H1 (cell line): ENCODE measurements around the gene CD44. TPM values are rescaled to one million over a fixed set of nuclear protein-coding genes. Genes with fewer than 3 reads are reported as not detected.

Experiments used
- CTCF ChIA-PET: fragments of 300-600 bp; sonication (Branson Sonifier 250); formaldehyde crosslinking; loops from one replicate; lab custom pipeline; 2021; ENCODE audit not compliant: partially characterized antibody; lab: Charles Lee
- POLR2A ChIA-PET: fragments of 300-600 bp; sonication (Branson Sonifier 250); formaldehyde crosslinking; loops from one replicate; lab custom pipeline; 2021; ENCODE audit warnings: inconsistent platforms; ENCODE audit not compliant: partially characterized antibody; lab: Charles Lee
- DNase-seq, 2 experiments: peaks; one replicate each; pipeline versions ENCODE4 v3.0.0 to v3.0.0-alpha.2; 2010 to 2022; ENCODE audit warnings: low spot score in 2 of 2, low read depth in 1 of 2, mixed read lengths in 1 of 2
- FAIRE-seq: peaks from 2 replicates; lab custom pipeline; 2011; peaks lifted over from hg19 to GRCh38; lab: Jason Lieb, UNC
- H2AFZ ChIP-seq: 2 replicates; pipeline ENCODE4 v1.8.1; 2012; ENCODE audit warnings: low read length, inconsistent platforms
- H2AK5ac ChIP-seq: 2 replicates; pipeline ENCODE4 v1.6.1; 2013; ENCODE audit warnings: low read depth, low read length
- H2BK120ac ChIP-seq: replicated peaks from 2 replicates; pipeline ENCODE3; 2013; ENCODE audit warnings: low read depth, low read length, inconsistent platforms
- H2BK12ac ChIP-seq: 2 replicates; pipeline ENCODE4 v1.6.1; 2013; ENCODE audit warnings: low read depth, low read length
- H2BK15ac ChIP-seq: 2 replicates; pipeline ENCODE4 v1.6.1; 2013; ENCODE audit warnings: low read length
- H2BK20ac ChIP-seq: 2 replicates; pipeline ENCODE4 v1.6.1; 2013; ENCODE audit warnings: low read length
- H2BK5ac ChIP-seq: 2 replicates; pipeline ENCODE4 v1.6.1; 2013; ENCODE audit warnings: low read depth, low read length
- H3K14ac ChIP-seq: 2 replicates; pipeline ENCODE4 v1.6.1; 2013; ENCODE audit warnings: inconsistent platforms; ENCODE audit not compliant: insufficient read length
- H3K18ac ChIP-seq: 2 replicates; pipeline ENCODE4 v1.6.1; 2013; ENCODE audit warnings: low read length; ENCODE audit errors: extremely low read depth
- H3K23ac ChIP-seq: 2 replicates; pipeline ENCODE4 v1.6.1; 2013; ENCODE audit warnings: inconsistent platforms; ENCODE audit not compliant: insufficient read length
- H3K23me2 ChIP-seq: 2 replicates; pipeline ENCODE4 v1.6.1; 2013; ENCODE audit warnings: low read depth, low read length
- H3K27ac ChIP-seq: 2 replicates; pipeline ENCODE4 v1.6.1; 2011; ENCODE audit warnings: low read depth, low read length, inconsistent platforms
- H3K27me3 ChIP-seq, 4 experiments: replicated peaks in 1 of 4; 1 replicate in 1 of 4; 2 replicates in 3 of 4; pipeline versions ENCODE4 v1.6.1 to v1.8.1; 2011 to 2013; ENCODE audit warnings: low read length in 3 of 4, mild to moderate bottlenecking in 3 of 4, inconsistent platforms in 2 of 4, mixed read lengths in 2 of 4, moderate library complexity in 1 of 4; ENCODE audit not compliant: control insufficient read depth in 3 of 4, insufficient read depth in 3 of 4; ENCODE audit errors: extremely low read depth in 1 of 4
- H3K36me3 ChIP-seq, 4 experiments: 2 replicates each; pipeline versions ENCODE4 v1.6.1 to v1.8.1; 2011 to 2013; ENCODE audit warnings: mild to moderate bottlenecking in 4 of 4, low read length in 3 of 4, moderate library complexity in 2 of 4, control low read depth in 1 of 4, inconsistent platforms in 1 of 4; ENCODE audit not compliant: insufficient read depth in 4 of 4, control insufficient read depth in 2 of 4
- H3K4ac ChIP-seq: replicated peaks from 2 replicates; pipeline ENCODE3; 2013; ENCODE audit warnings: low read length, low read depth, mixed read lengths, inconsistent platforms; ENCODE audit not compliant: insufficient read length
- H3K4me1 ChIP-seq, 4 experiments: replicated peaks in 1 of 4; 1 replicate in 1 of 4; 2 replicates in 3 of 4; pipeline versions ENCODE4 v1.6.1 to v1.8.1; 2011 to 2013; ENCODE audit warnings: low read length in 3 of 4, inconsistent platforms in 2 of 4, mixed read lengths in 1 of 4; ENCODE audit not compliant: insufficient read depth in 4 of 4, control insufficient read depth in 3 of 4
- H3K4me2 ChIP-seq, 2 experiments: 2 replicates each; pipeline versions ENCODE4 v1.6.1 to v1.8.1; 2011 to 2013; ENCODE audit warnings: low read depth in 2 of 2, low read length in 2 of 2, control low read depth in 1 of 2, inconsistent platforms in 1 of 2, mild to moderate bottlenecking in 1 of 2; ENCODE audit not compliant: insufficient read depth in 1 of 2
- H3K4me3 ChIP-seq, 4 experiments: fragments of 200-600, 300-600 bp in 1 of 4; sonication (generic), shearing (Covaris generic), sonication (Bioruptor Twin) in 1 of 4; 2 replicates each; pipeline versions ENCODE4 v1.5.1 to v1.8.1; 2011 to 2016; ENCODE audit warnings: low read length in 4 of 4, low read depth in 3 of 4, control low read depth in 2 of 4, inconsistent platforms in 2 of 4, mild to moderate bottlenecking in 2 of 4, mixed read lengths in 1 of 4, moderate library complexity in 1 of 4; ENCODE audit not compliant: insufficient read depth in 2 of 4; ENCODE audit errors: extremely low read depth in 1 of 4
- H3K56ac ChIP-seq: replicated peaks from 2 replicates; pipeline ENCODE3; 2013; ENCODE audit warnings: low read depth, mild to moderate bottlenecking, mixed read lengths, low read length, inconsistent platforms; ENCODE audit not compliant: insufficient read length
- H3K79me1 ChIP-seq: 2 replicates; pipeline ENCODE4 v1.6.1; 2013; ENCODE audit warnings: low read depth, low read length, control low read depth
- H3K79me2 ChIP-seq, 2 experiments: 2 replicates each; pipeline versions ENCODE4 v1.6.1 to v1.8.1; 2012 to 2013; ENCODE audit warnings: low read length in 2 of 2, mild to moderate bottlenecking in 2 of 2, inconsistent platforms in 1 of 2; ENCODE audit not compliant: insufficient read depth in 2 of 2, control insufficient read depth in 1 of 2
- H3K9ac ChIP-seq, 4 experiments: replicated peaks in 1 of 4; 1 replicate in 1 of 4; 2 replicates in 3 of 4; pipeline versions ENCODE4 v1.6.1 to v1.8.1; 2011 to 2013; ENCODE audit warnings: low read depth in 3 of 4, low read length in 3 of 4, control low read depth in 2 of 4, mild to moderate bottlenecking in 2 of 4, moderate library complexity in 2 of 4, inconsistent platforms in 1 of 4; ENCODE audit errors: extremely low read depth in 1 of 4
- H3K9me3 ChIP-seq, 2 experiments: 2 replicates each; pipeline versions ENCODE4 v1.6.1 to v1.8.1; 2012 to 2013; ENCODE audit warnings: mild to moderate bottlenecking in 2 of 2, moderate library complexity in 2 of 2, control low read depth in 1 of 2, inconsistent platforms in 1 of 2, low read depth in 1 of 2, low read length in 1 of 2, mixed read lengths in 1 of 2; ENCODE audit not compliant: insufficient read depth in 2 of 2
- H4K20me1 ChIP-seq, 2 experiments: replicated peaks in 1 of 2; 2 replicates each; pipeline versions ENCODE3 to v1.8.1; 2011 to 2013; ENCODE audit warnings: inconsistent platforms in 2 of 2, low read length in 2 of 2, mild to moderate bottlenecking in 1 of 2; ENCODE audit not compliant: insufficient read depth in 2 of 2, control insufficient read depth in 1 of 2
- H4K5ac ChIP-seq: 2 replicates; pipeline ENCODE4 v1.6.1; 2013; ENCODE audit warnings: low read length, low read depth, mixed read lengths, inconsistent platforms; ENCODE audit not compliant: insufficient read length
- H4K8ac ChIP-seq: 2 replicates; pipeline ENCODE4 v1.8.0; 2013; ENCODE audit warnings: mild to moderate bottlenecking, moderate library complexity, low read length, inconsistent platforms; ENCODE audit not compliant: insufficient read depth; ENCODE audit errors: extremely low read depth
- H4K91ac ChIP-seq: replicated peaks from 2 replicates; pipeline ENCODE3; 2013; ENCODE audit warnings: low read length, mixed read lengths, inconsistent platforms; ENCODE audit not compliant: insufficient read length
- HDAC2 ChIP-seq, 2 experiments: fragments of 300-600 bp in 1 of 2; sonication (generic) in 1 of 2; IDR thresholded peaks; 2 replicates each; pipeline ENCODE4 v1.6.1; 2011 to 2012; ENCODE audit warnings: low read depth in 2 of 2, low read length in 2 of 2, mild to moderate bottlenecking in 2 of 2, moderate library complexity in 2 of 2, borderline replicate concordance in 1 of 2, inconsistent platforms in 1 of 2
- JUND ChIP-seq: IDR thresholded peaks from 2 replicates; pipeline ENCODE4 v1.6.1; 2011; ENCODE audit warnings: mild to moderate bottlenecking, improper control_type of control experiment, low read length
- MAFK ChIP-seq: IDR thresholded peaks from 2 replicates; pipeline ENCODE4 v1.6.1; 2012; ENCODE audit warnings: low read depth, mild to moderate bottlenecking, improper control_type of control experiment, low read length
- NANOG ChIP-seq: IDR thresholded peaks from 2 replicates; pipeline ENCODE4 v1.6.1; 2011; ENCODE audit warnings: low read length, low read depth, mild to moderate bottlenecking, inconsistent platforms; ENCODE audit not compliant: insufficient read depth, poor library complexity, severe bottlenecking
- TAF7 ChIP-seq: optimal IDR thresholded peaks from 2 replicates; pipeline ENCODE3; 2011; ENCODE audit warnings: low read depth, mild to moderate bottlenecking, inconsistent platforms, low read length, moderate library complexity, borderline replicate concordance
- WGBS, 2 experiments: shearing (Covaris generic) in 1 of 2; methylation state at CpG; one replicate each; pipeline versions ENCODE4 v1.1.6 to v1.1.7; 2013 to 2015; ENCODE audit warnings: low lambda C conversion rate in 2 of 2, mixed read lengths in 2 of 2, inconsistent platforms in 1 of 2, low coverage in 1 of 2, missing lambda C conversion rate in 1 of 2; ENCODE audit not compliant: insufficient replicate concordance in 2 of 2, insufficient coverage in 1 of 2, insufficient read length in 1 of 2; ENCODE audit errors: extremely low coverage in 1 of 2, missing lambda C conversion rate in 1 of 2; 5-methylcytosine and 5-hydroxymethylcytosine counted together
- polyA plus RNA-seq, 7 experiments: library from polyadenylated mRNA; depleted of rRNA in 3 of 7; stranded (reverse) in 5 of 7; unstranded in 2 of 7; fragments of >200 nt in 5 of 7; fragments of 200-250 nt in 2 of 7; gene quantifications; 1 replicate in 5 of 7; 2 replicates in 1 of 7; 4 replicates in 1 of 7; pipeline versions ENCODE4 v1.2.1 to v1.2.3, GENCODE V29; 2011 to 2013; ENCODE audit warnings: missing spikeins in 2 of 7, mixed read lengths in 2 of 7
- total RNA-seq: library from RNA; stranded (reverse); fragmentation: NEBNext Ultra II Directional; extraction: Animal tissue kit (Norgen Biotek cat#: 25700); gene quantifications from 2 replicates; pipeline ENCODE4 v1.2.1, GENCODE V29; 2021
- TF ChIP-seq, protein P1 (sequence below): IDR thresholded peaks from 2 replicates; pipeline ENCODE4 v1.6.1; 2012; ENCODE audit warnings: low read length, inconsistent platforms

Gene CD44
- total and polyA plus RNA-seq, 2 of the 8 experiments (the other 6 are each of a cell fraction or from before 2014, with no cell fraction given), result 11.8 to 13.7 TPM

DNA sequence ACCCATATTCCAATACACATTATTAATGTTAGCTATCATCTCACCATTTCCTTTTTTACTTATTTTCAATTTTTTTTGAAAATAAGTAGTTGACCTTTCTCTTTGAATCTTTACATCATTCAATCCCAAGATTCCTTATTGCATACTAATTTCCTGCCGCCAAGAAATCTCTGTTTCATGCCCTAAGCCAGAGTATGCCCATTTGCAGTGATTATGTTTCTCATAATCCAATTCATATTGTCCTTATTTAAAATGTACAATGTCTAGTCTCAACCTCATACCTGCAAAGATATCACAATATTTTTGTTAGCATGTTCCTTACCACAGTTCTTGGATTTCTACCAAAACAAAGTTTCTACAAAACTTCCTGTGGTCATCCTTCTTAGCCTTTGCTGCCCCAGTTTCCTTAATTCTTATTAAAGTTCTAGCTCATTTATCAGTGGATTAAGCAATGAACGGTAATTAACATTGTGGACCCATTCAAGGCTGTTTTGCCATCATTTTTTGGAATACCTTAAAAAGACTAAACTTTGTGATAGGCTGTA lies 75.3 kb downstream of the CD44 start:
- Histone ChIP-seq H3K27me3 (no peaks in the 10 kb centered on the region; a peak in 1 of 7 replicates), H3K23me2 (no peaks in the 10 kb centered on the region), H3K4me1 (peaks cover 0 to 11% (median 5%) of the 10 kb centered on the region in 4 experiments; a peak in 3 of 7 replicates), H3K23ac (no peak overlapping the region), H2AK5ac (no peak overlapping the region), H3K4ac (no peak overlapping the region), H4K5ac (no peak overlapping the region), H4K20me1 (no peaks in the 10 kb centered on the region), H3K79me1 (no peaks in the 10 kb centered on the region), H3K36me3 (no peaks in the 10 kb centered on the region), H3K18ac (no peak overlapping the region), H2BK20ac (no peak overlapping the region), H4K8ac (no peak overlapping the region), H2BK15ac (no peak overlapping the region), H3K4me2 (0 out of 4 replicates have a peak overlapping the region, but pooled peaks of 1 of the 2 experiments have one; percentile 17), H3K79me2 (no peaks in the 10 kb centered on the region), H4K91ac (no peak overlapping the region), H2BK120ac (no peak overlapping the region), H3K9ac (no peak overlapping the region), H3K14ac (no peak overlapping the region), H2BK12ac (no peak overlapping the region), H3K27ac (no peak overlapping the region), H2BK5ac (no peak overlapping the region), H3K9me3 (no peaks in the 10 kb centered on the region), H2AFZ (no peak overlapping the region), H3K56ac (no peak overlapping the region), H3K4me3 (no peak overlapping the region)
- ChIA-PET POLR2A (no interaction called here), CTCF (interaction anchor here (0.6 kb wide), 1 partner anchor 284 kb away, joined by 5 read pairs; no protein-coding TSS in a partner anchor)
- DNase-seq (no peak), FAIRE-seq (no peak)
- TF ChIP-seq, protein P1, sequence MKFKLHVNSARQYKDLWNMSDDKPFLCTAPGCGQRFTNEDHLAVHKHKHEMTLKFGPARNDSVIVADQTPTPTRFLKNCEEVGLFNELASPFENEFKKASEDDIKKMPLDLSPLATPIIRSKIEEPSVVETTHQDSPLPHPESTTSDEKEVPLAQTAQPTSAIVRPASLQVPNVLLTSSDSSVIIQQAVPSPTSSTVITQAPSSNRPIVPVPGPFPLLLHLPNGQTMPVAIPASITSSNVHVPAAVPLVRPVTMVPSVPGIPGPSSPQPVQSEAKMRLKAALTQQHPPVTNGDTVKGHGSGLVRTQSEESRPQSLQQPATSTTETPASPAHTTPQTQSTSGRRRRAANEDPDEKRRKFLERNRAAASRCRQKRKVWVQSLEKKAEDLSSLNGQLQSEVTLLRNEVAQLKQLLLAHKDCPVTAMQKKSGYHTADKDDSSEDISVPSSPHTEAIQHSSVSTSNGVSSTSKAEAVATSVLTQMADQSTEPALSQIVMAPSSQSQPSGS, result no peak
- TF ChIP-seq HDAC2 (IDR thresholded peaks at IDR 0.05; ENCODE audit: borderline replicate concordance in 1 of 2, low read depth in 2 of 2, low read length in 2 of 2) (no peak), TAF7 (no peak), NANOG (no peak), JUND (no peak), MAFK (no peak)
- WGBS, 2 experiments, result 89% methylated on average over 2 of the region's 2 CpGs; no CpG with 5 or more reads in 1 of the 2 experiments
